HG03439 (cell line): ENCODE measurements around the gene LGALS4.
"Not testable (repeated sequence)": the region's sequence is repeated elsewhere in the genome, so short reads cannot be mapped to it uniquely, and the experiment has no call there.

ENCODE experiments used
- ATAC-seq: cut with Tn5 transposase; IDR thresholded peaks from one replicate; pipeline ENCODE4 v1.9.1; 2021; ENCODE audit warnings: mild to moderate bottlenecking, moderate library complexity; ENCODE audit not compliant: unreplicated experiment

Gene LGALS4

GRCh38 chr19:38843175-38843758, 30.5 kb upstream of the LGALS4 start:
- no peak for ATAC-seq

GRCh38 chr19:38842439-38843174, 29.9 kb upstream of the LGALS4 start:
- ATAC-seq = no peak

GRCh38 chr19:38841787-38842438, 29.2 kb upstream of the LGALS4 start:
- ATAC-seq = no peak

- ATAC-seq = no peak
These were observed 28.5 kb upstream of the LGALS4 start for GRCh38 chr19:38841180-38841766.

GRCh38 chr19:38840583-38840968, 27.8 kb upstream of the LGALS4 start:
- no peak for ATAC-seq

GRCh38 chr19:38839816-38840582, 27.3 kb upstream of the LGALS4 start:
- ATAC-seq = no peak

GRCh38 chr19:38838986-38839761, 26.4 kb upstream of the LGALS4 start:
- no peak for ATAC-seq

GRCh38 chr19:38838208-38838985, 25.7 kb upstream of the LGALS4 start:
- ATAC-seq = no peak

- ATAC-seq = no peak
These were observed 24.9 kb upstream of the LGALS4 start for GRCh38 chr19:38837656-38838121.

GRCh38 chr19:38836983-38837626, 24.4 kb upstream of the LGALS4 start:
- no peak for ATAC-seq

- no peak for ATAC-seq
These were observed 23.6 kb upstream of the LGALS4 start for GRCh38 chr19:38836159-38836982.

GRCh38 chr19:38834590-38834989, 21.8 kb upstream of the LGALS4 start:
- no peak for ATAC-seq

- ATAC-seq = no peak
These were observed 21.4 kb upstream of the LGALS4 start for GRCh38 chr19:38834104-38834490.

GRCh38 chr19:38833092-38833425, 20.3 kb upstream of the LGALS4 start:
- no peak for ATAC-seq

GRCh38 chr19:38831142-38831605, 18.4 kb upstream of the LGALS4 start:
- peak; percentile 54 for ATAC-seq

- no peak for ATAC-seq
These were observed 17.4 kb upstream of the LGALS4 start for GRCh38 chr19:38830039-38830733.

- not testable (repeated sequence) for ATAC-seq
These were observed 16.5 kb upstream of the LGALS4 start for GRCh38 chr19:38829203-38829602.
